GM20000 (cell line): ENCODE measurements around the gene PALMD.

Experiments used
- DNase-seq: peaks from one replicate; pipeline ENCODE4 v3.0.0; 2012; ENCODE audit warnings: low spot score
- TF ChIP-seq, protein P1 (sequence below): IDR thresholded peaks from 2 replicates; pipeline ENCODE4 v1.5.1; 2012; ENCODE audit warnings: mild to moderate bottlenecking, control low read depth; ENCODE audit errors: extremely low read depth, missing control alignments

PALMD gene

DNA sequence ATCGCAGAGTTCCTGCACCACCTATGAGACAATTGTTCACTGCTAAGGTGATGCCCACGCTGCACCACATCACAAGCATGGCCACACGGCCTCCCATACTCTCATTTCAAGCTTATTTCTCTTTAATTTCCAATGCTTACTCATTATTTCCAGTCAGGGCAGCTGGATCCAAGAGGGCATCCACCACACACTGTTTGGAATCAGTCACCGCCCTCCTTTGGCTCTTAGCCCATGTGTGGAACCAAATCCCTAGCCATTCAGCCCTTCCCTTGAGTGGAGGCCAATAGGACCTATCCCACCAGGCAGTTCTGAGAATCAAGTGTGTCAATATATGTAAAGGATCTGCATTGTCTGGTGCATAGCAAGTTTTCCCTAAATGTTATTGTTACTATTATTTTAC is 26.3 kb upstream of the PALMD start:
- TF ChIP-seq, protein P1, sequence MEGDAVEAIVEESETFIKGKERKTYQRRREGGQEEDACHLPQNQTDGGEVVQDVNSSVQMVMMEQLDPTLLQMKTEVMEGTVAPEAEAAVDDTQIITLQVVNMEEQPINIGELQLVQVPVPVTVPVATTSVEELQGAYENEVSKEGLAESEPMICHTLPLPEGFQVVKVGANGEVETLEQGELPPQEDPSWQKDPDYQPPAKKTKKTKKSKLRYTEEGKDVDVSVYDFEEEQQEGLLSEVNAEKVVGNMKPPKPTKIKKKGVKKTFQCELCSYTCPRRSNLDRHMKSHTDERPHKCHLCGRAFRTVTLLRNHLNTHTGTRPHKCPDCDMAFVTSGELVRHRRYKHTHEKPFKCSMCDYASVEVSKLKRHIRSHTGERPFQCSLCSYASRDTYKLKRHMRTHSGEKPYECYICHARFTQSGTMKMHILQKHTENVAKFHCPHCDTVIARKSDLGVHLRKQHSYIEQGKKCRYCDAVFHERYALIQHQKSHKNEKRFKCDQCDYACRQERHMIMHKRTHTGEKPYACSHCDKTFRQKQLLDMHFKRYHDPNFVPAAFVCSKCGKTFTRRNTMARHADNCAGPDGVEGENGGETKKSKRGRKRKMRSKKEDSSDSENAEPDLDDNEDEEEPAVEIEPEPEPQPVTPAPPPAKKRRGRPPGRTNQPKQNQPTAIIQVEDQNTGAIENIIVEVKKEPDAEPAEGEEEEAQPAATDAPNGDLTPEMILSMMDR, result no peak
- DNase-seq, result no peak

DNA sequence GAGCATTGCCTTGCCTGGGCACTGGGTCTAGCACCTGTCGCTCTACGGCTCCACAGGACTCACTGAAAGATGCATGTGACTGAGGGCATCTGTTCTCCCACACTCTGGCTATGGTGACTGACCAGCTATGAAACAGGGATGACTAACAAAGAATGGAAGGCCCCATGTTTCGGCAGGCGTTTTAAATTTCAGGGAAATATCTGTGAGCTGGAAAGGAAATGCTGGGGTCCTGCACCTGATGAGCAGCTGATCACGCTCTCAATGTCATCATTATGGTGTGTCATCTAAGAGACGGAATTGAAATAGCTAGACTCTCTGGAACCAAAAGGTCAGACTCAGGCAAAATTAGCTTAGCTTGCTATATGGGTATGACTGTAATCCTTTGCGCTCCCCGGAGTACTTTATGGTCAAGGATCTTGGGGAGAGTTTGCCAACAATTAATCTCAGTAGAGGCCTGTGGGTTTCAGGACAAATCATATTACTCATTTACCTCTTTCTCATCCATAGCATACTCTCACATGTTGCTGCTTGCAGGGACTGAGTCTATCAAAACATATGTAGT is 24.5 kb upstream of the PALMD start:
- TF ChIP-seq, protein P1, result no peak
- DNase-seq, result no peak

- no peak for DNase-seq
- TF ChIP-seq, protein P1, result no peak
Observed at GRCh38 chr1:99622702-99623347, 23.1 kb upstream of the PALMD start.

- DNase-seq, result no peak
- TF ChIP-seq, protein P1, result no peak
Observed at GRCh38 chr1:99623554-99623953, 22.4 kb upstream of the PALMD start.

- TF ChIP-seq, protein P1, result no peak
- no peak for DNase-seq
Observed at GRCh38 chr1:99627615-99628014, 18.3 kb upstream of the PALMD start.

GRCh38 chr1:99629164-99629563 is 16.7 kb upstream of the PALMD start:
- DNase-seq, result no peak
- TF ChIP-seq, protein P1, result no peak

DNA sequence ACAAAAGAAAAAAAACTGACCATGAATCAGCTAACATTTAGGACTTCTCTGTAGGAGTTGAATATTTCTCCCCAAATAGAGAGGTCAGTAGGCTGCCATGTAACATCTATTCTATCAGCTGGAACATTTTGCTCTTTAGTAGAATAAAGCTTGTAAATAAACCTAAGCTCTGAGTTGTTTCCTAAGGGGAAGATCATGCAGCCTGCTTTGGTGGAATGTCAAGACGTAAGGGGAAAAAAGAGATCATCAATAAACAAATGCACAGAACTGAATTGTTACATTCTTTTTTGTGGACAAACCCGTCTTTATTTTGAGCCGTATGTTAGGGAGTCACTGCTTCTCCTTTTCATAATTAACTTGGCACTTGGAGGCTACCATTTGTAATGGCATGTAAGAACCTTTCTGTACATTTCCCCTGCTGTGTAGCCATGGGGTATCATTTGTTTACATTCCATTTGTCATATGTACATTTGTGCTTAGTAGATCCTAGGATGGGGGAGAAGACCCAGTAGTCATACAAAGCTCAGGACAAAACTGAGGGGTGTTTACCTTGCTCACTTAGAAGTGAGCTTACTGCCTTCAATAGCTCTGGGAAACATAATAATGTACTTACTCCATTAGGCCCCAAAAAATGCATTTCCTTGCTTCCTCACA is 10.8 kb upstream of the PALMD start:
- no peak for DNase-seq
- TF ChIP-seq, protein P1, result no peak
